GM19025 (cell line): ENCODE measurements around the gene SLC10A3.
"Not testable (repeated sequence)": the region's sequence is repeated elsewhere in the genome, so short reads cannot be mapped to it uniquely, and the experiment has no call there.

ENCODE experiments used
- ATAC-seq: cut with Tn5 transposase; IDR thresholded peaks from one replicate; pipeline ENCODE4 v1.9.1; 2021; ENCODE audit warnings: mild to moderate bottlenecking, low read depth, moderate library complexity; ENCODE audit not compliant: unreplicated experiment

SLC10A3 gene

GRCh38 chrX:154511761-154512160 is 21.3 kb upstream of the SLC10A3 start:
- ATAC-seq: no peak

GRCh38 chrX:154509455-154509854 is 19.0 kb upstream of the SLC10A3 start:
- no peak for ATAC-seq

GRCh38 chrX:154508384-154508745 is 17.9 kb upstream of the SLC10A3 start:
- no peak for ATAC-seq

GRCh38 chrX:154507673-154508383 is 17.4 kb upstream of the SLC10A3 start:
- no peak for ATAC-seq

- ATAC-seq: no peak
These were observed 16.3 kb upstream of the SLC10A3 start for GRCh38 chrX:154506483-154507332.

GRCh38 chrX:154505734-154506133 is 15.3 kb upstream of the SLC10A3 start:
- ATAC-seq: no peak

GRCh38 chrX:154502989-154503388 is 12.6 kb upstream of the SLC10A3 start:
- ATAC-seq: no peak

GRCh38 chrX:154502098-154502497 is 11.7 kb upstream of the SLC10A3 start:
- ATAC-seq: no peak

- not testable (repeated sequence) for ATAC-seq
These were observed 11.0 kb upstream of the SLC10A3 start for GRCh38 chrX:154501423-154501822.

GRCh38 chrX:154496591-154497137 is 6.2 kb upstream of the SLC10A3 start:
- ATAC-seq: not testable (repeated sequence)

- ATAC-seq: no peak
These were observed 5.1 kb upstream of the SLC10A3 start for GRCh38 chrX:154495472-154495922.

GRCh38 chrX:154494715-154495114 is 4.3 kb upstream of the SLC10A3 start:
- no peak for ATAC-seq

- ATAC-seq: peak; percentile 10
These were observed 412 bp downstream of the SLC10A3 start for GRCh38 chrX:154490021-154490413.

- ATAC-seq: no peak
These were observed 1.2 kb downstream of the SLC10A3 start for GRCh38 chrX:154489182-154489581.

- no peak for ATAC-seq
These were observed 1.9 kb downstream of the SLC10A3 start for GRCh38 chrX:154488336-154489075.

- ATAC-seq: no peak
These were observed 2.7 kb downstream of the SLC10A3 start for GRCh38 chrX:154487518-154488290.

GRCh38 chrX:154486396-154487207 is 3.8 kb downstream of the SLC10A3 start, which contains the start of gene UBL4A:
UBL4A (minus strand) TSS chrX:154486615; CDS start chrX:154486584, 31 bp downstream.
- peak; percentile 29 for ATAC-seq

- ATAC-seq: no peak
These were observed 4.4 kb downstream of the SLC10A3 start for GRCh38 chrX:154486052-154486395.
